Measurements from ENCODE around the gene TUBGCP5. TPM values are rescaled to one million over a fixed set of nuclear protein-coding genes. Genes with fewer than 3 reads are reported as not detected.

TUBGCP5 gene
- total and polyA plus RNA-seq, 2 experiments from 2014 or later = 14.6 to 17.5 TPM

- H2AFZ ChIP-seq = no peak overlapping the region
- H3K4me2 ChIP-seq (ENCODE audit: unreplicated experiment) = no peak overlapping the region
- TF ChIP-seq EZH2 (IDR thresholded peaks at IDR 0.05; ENCODE audit: insufficient read depth, poor library complexity, severe bottlenecking) (no peak), EZH2phosphoT487 (IDR thresholded peaks at IDR 0.05; ENCODE audit: insufficient read depth, low read depth) (no peak)
- peaks cover 8% of the 10 kb centered on the region for H3F3A ChIP-seq (ENCODE audit: insufficient read depth)
- H3K4me1 ChIP-seq (ENCODE audit: insufficient read depth) = peaks cover 17% of the 10 kb centered on the region; the same call in 1 of the 2 replicates
- H3K9ac ChIP-seq = no peak overlapping the region
- H3K4me3 ChIP-seq = no peak overlapping the region
- no peaks in the 10 kb centered on the region for H3K27me3 ChIP-seq (replicated peaks; ENCODE audit: insufficient read depth)
- H3K36me3 ChIP-seq (ENCODE audit: low read depth) = no peaks in the 10 kb centered on the region
- no peaks in the 10 kb centered on the region for H3K9me3 ChIP-seq (ENCODE audit: low read depth)
- in situ Hi-C loops (cut with MboI) = no loop called here
- H3K9me2 ChIP-seq (ENCODE audit: insufficient read depth) = no peaks in the 10 kb centered on the region
- H3K79me2 ChIP-seq (ENCODE audit: insufficient read depth) = peaks cover 100% of the 10 kb centered on the region
- 96 to 100% methylated on average over 16 of the region's 16 CpGs for WGBS, 2 experiments (ENCODE audit: low coverage in 1 of 2, low lambda C conversion rate in 2 of 2, missing lambda C conversion rate in 2 of 2)
- DNase-seq = no peak
- H3K27ac ChIP-seq = no peak overlapping the region
- H4K20me1 ChIP-seq (ENCODE audit: insufficient read depth) = no peaks in the 10 kb centered on the region
Observed at GRCh38 chr15:22951031-22951380, 88.4 kb downstream of the TUBGCP5 start.

GRCh38 chr15:22950256-22950990, 88.9 kb downstream of the TUBGCP5 start:
- Histone ChIP-seq H2AFZ (no peak overlapping the region), H3K4me3 (no peak overlapping the region), H3K27me3 (replicated peaks; ENCODE audit: insufficient read depth) (no peaks in the 10 kb centered on the region), H3K9me3 (ENCODE audit: low read depth) (no peaks in the 10 kb centered on the region), H3K4me1 (ENCODE audit: insufficient read depth) (peaks cover 17% of the 10 kb centered on the region; the same call in 1 of the 2 replicates), H3K27ac (no peak overlapping the region), H3K9ac (no peak overlapping the region), H3K9me2 (ENCODE audit: insufficient read depth) (no peaks in the 10 kb centered on the region), H4K20me1 (ENCODE audit: insufficient read depth) (no peaks in the 10 kb centered on the region), H3K36me3 (ENCODE audit: low read depth) (no peaks in the 10 kb centered on the region), H3K79me2 (ENCODE audit: insufficient read depth) (peaks cover 100% of the 10 kb centered on the region), H3K4me2 (ENCODE audit: unreplicated experiment) (no peak overlapping the region), H3F3A (ENCODE audit: insufficient read depth) (peaks cover 8% of the 10 kb centered on the region)
- no peak for DNase-seq
- TF ChIP-seq EZH2 (IDR thresholded peaks at IDR 0.05; ENCODE audit: insufficient read depth, poor library complexity, severe bottlenecking) = no peak
- no peak for TF ChIP-seq EZH2phosphoT487 (IDR thresholded peaks at IDR 0.05; ENCODE audit: insufficient read depth, low read depth)
- in situ Hi-C loops (cut with MboI) = no loop called here
- WGBS, 2 experiments (ENCODE audit: low coverage in 1 of 2, low lambda C conversion rate in 2 of 2, missing lambda C conversion rate in 2 of 2) = 92 to 94% methylated on average over 25 of the region's 25 CpGs

Other genes starting within 250 kb of the TUBGCP5 start
- gene NIPA2, start 200.9 kb downstream of the TUBGCP5 start, total RNA-seq (2014; rRNA removed; shearing (Covaris generic)) = 100 and 110 TPM in 2 replicates
- gene NIPA2, start 200.9 kb downstream of the TUBGCP5 start, polyA plus RNA-seq (2016; fragmentation: Nextera tagmentation; extraction: Ambion mirVana) = 74.9 and 75.8 TPM in 2 replicates
- gene CYFIP1, start 59.2 kb downstream of the TUBGCP5 start, total RNA-seq (2014; rRNA removed; shearing (Covaris generic)) = 122 and 129 TPM in 2 replicates
- 80.5 and 83.3 TPM in 2 replicates for gene CYFIP1, start 59.2 kb downstream of the TUBGCP5 start, polyA plus RNA-seq (2016; fragmentation: Nextera tagmentation; extraction: Ambion mirVana)
- not detected in 2 replicates for gene GOLGA6L1, start 97.3 kb upstream of the TUBGCP5 start, total RNA-seq (2014; rRNA removed; shearing (Covaris generic))
- gene GOLGA6L1, start 97.3 kb upstream of the TUBGCP5 start, polyA plus RNA-seq (2016; fragmentation: Nextera tagmentation; extraction: Ambion mirVana) = not detected in 2 replicates